PFSK-1 (cell line): ENCODE measurements around the gene UMODL1.

Experiments used
- FOXP2 ChIP-seq: optimal IDR thresholded peaks from 2 replicates; pipeline ENCODE3; 2011; ENCODE audit warnings: borderline replicate concordance, control low read depth, inconsistent platforms; ENCODE audit not compliant: insufficient read depth; ENCODE audit errors: extremely low read length, extremely low read depth
- POLR2AphosphoS5 ChIP-seq: IDR thresholded peaks from 2 replicates; pipeline ENCODE4 v1.6.1; 2012; ENCODE audit warnings: low read depth, mild to moderate bottlenecking, control low read depth, low read length, moderate library complexity
- SIN3A ChIP-seq: IDR thresholded peaks from 2 replicates; pipeline ENCODE4 v1.6.1; 2012; ENCODE audit warnings: mild to moderate bottlenecking, low read length, moderate library complexity, borderline replicate concordance; ENCODE audit not compliant: insufficient read depth
- TAF1 ChIP-seq: IDR thresholded peaks from 2 replicates; pipeline ENCODE4 v1.6.1; 2012; ENCODE audit warnings: low read length, control low read depth, borderline replicate concordance; ENCODE audit not compliant: insufficient read depth
- TF ChIP-seq, protein P1 (sequence below), 2 experiments: IDR thresholded peaks; 2 replicates each; pipeline versions ENCODE4 v1.6.1 to v1.8.0; 2011 to 2012; ENCODE audit warnings: low read depth in 2 of 2, low read length in 2 of 2, control low read depth in 1 of 2, inconsistent platforms in 1 of 2, mild to moderate bottlenecking in 1 of 2, moderate library complexity in 1 of 2; ENCODE audit not compliant: insufficient read depth in 1 of 2

UMODL1 gene

DNA sequence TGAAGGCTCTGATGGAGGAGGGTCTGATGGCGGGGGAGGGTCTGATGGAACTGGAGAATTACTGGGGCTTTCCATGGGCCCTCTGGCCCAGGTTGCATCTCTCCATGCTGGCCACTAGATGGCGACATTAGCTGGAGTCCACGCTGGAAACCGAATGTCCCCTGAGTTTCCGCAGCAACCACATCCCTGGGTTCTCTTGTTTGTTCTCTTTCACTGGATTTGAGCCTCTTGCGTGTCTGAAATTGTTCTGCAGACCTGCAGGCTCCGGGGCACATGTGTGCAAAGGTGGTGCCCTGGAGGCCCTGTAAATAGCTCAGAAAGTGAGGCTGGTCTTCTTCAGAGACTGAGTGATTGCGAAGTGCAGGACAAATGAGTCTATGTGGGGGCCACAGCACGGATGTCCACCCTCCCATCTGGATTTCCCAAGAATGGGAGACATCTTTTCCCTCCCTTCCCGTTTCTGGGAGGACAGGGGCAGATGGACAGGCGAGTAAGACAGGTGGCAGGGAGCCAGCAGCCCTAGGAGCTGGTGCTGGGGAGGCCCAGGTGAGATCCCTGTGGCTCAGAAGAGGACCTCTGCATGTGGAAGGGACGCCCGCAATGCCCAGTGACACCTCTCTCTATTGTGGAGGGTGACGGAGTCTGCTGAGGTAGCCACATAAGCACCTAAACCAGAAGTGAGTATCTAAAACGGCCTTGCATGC is 74.6 kb downstream of the UMODL1 start:
- no peak for TF ChIP-seq SIN3A
- TF ChIP-seq TAF1: no peak
- TF ChIP-seq FOXP2: no peak
- TF ChIP-seq, protein P1, sequence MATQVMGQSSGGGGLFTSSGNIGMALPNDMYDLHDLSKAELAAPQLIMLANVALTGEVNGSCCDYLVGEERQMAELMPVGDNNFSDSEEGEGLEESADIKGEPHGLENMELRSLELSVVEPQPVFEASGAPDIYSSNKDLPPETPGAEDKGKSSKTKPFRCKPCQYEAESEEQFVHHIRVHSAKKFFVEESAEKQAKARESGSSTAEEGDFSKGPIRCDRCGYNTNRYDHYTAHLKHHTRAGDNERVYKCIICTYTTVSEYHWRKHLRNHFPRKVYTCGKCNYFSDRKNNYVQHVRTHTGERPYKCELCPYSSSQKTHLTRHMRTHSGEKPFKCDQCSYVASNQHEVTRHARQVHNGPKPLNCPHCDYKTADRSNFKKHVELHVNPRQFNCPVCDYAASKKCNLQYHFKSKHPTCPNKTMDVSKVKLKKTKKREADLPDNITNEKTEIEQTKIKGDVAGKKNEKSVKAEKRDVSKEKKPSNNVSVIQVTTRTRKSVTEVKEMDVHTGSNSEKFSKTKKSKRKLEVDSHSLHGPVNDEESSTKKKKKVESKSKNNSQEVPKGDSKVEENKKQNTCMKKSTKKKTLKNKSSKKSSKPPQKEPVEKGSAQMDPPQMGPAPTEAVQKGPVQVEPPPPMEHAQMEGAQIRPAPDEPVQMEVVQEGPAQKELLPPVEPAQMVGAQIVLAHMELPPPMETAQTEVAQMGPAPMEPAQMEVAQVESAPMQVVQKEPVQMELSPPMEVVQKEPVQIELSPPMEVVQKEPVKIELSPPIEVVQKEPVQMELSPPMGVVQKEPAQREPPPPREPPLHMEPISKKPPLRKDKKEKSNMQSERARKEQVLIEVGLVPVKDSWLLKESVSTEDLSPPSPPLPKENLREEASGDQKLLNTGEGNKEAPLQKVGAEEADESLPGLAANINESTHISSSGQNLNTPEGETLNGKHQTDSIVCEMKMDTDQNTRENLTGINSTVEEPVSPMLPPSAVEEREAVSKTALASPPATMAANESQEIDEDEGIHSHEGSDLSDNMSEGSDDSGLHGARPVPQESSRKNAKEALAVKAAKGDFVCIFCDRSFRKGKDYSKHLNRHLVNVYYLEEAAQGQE (IDR thresholded peaks at IDR 0.05; ENCODE audit: insufficient read depth in 1 of 2, low read depth in 2 of 2, low read length in 2 of 2): no peak
- TF ChIP-seq POLR2AphosphoS5: no peak

DNA sequence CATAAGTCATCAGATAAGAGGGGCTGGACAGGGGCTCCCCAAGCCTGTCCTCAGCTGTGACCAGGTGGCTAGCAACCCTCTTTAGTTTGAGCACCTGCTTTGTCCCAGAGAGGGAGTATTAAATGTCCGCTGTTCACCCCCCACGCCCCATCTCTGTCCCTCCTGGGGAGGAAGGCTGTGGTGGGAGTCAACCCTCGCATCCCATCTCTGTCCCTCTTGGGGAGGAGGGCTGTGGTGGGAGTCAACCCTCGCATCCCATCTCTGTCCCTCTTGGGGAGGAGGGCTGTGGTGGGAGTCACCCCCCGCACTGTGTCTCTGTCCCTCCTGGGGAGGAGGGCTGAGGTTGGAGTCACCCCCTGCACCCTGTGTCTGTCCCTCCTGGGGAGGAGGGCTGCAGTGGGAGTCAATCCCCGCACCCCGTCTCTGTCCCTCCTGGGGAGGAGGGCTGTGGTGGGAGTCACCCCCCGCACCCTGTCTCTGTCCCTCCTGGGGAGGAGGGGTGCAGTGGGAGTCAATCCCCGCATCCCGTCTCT is 75.2 kb downstream of the UMODL1 start:
- TF ChIP-seq POLR2AphosphoS5: no peak
- TF ChIP-seq TAF1: no peak
- TF ChIP-seq, protein P1 (IDR thresholded peaks at IDR 0.05; ENCODE audit: insufficient read depth in 1 of 2, low read depth in 2 of 2, low read length in 2 of 2): no peak
- TF ChIP-seq FOXP2: no peak
- no peak for TF ChIP-seq SIN3A

DNA sequence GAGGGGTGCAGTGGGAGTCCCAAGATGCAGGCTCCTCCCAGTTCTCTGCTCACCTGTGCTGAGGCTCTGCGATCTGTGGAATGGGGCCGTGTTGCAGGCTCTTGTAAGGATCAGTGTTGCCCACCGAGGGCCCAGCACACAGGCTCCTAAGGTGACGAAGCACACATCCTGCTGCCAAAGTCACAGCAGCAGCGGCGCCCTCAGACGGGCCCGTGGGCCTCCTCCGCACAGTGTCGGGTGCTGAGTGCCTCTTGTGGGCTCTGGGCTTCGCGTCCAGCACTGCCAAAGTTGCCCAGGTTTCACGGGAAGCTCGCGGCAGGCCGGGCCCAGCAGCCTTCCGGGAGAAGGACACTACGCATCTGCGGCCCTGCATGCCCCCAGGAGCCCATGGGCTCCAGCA is 75.7 kb downstream of the UMODL1 start:
- no peak for TF ChIP-seq FOXP2
- TF ChIP-seq TAF1: no peak
- TF ChIP-seq SIN3A: no peak
- no peak for TF ChIP-seq POLR2AphosphoS5
- TF ChIP-seq, protein P1 (IDR thresholded peaks at IDR 0.05; ENCODE audit: insufficient read depth in 1 of 2, low read depth in 2 of 2, low read length in 2 of 2): no peak

DNA sequence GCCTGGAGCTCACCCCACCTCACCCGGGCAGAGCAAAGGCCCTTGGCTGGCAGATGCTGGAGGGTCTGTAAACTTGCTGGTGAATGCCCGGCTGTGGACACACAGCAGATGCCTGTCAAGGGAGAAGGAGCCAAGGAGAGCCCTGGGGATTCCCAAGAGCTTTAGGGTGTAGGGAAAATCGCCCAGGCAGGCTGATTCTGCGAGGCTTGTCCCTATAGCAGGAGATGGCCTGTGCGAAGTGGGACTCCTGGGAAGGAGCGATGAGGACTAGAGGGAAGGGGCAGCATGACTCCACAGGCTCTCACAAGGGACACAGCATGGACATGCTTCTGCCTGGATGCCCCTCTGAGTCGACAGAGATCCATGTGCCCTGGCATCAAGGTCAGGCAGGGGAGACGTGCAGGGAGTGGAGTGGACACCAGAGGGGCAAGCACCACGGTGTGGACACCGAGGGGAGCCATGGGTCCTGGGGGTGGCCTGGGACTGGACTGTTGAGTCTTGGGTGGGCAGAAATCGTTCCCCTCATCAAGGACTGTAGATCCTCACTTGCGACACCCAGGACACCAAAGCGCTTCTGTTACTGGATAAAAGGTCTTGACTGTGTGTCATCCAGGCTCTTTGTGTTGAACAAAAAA is 76.4 kb downstream of the UMODL1 start:
- TF ChIP-seq, protein P1 (IDR thresholded peaks at IDR 0.05; ENCODE audit: insufficient read depth in 1 of 2, low read depth in 2 of 2, low read length in 2 of 2): no peak
- TF ChIP-seq TAF1: no peak
- TF ChIP-seq FOXP2: no peak
- no peak for TF ChIP-seq POLR2AphosphoS5
- no peak for TF ChIP-seq SIN3A
